ENCODE measurements around the gene TBC1D23.

TBC1D23 gene

GRCh38 chr3:100289339-100289738 is 28.5 kb downstream of the TBC1D23 start (continued):
- TF ChIP-seq ZNF280D (tag by site-specific recombination; IDR thresholded peaks at IDR 0.05) (no peak), ZNF513 (tag by site-specific recombination; IDR thresholded peaks at IDR 0.05) (no peak)

- Histone ChIP-seq H3K36me3 (ENCODE audit: control insufficient read depth in 2 of 2, insufficient read depth in 1 of 2, low read length in 2 of 2) (peaks cover 7 to 59% of the 10 kb centered on the region in 2 experiments; a peak in 2 of 3 replicates), H3K9me3 (ENCODE audit: control insufficient read depth, insufficient read depth, low read depth, low read length) (no peaks in the 10 kb centered on the region), H3K27ac (ENCODE audit: extremely low read depth, low read depth, low read length) (no peak overlapping the region), H3K4me3 (ENCODE audit: low read depth, low read length) (no peak overlapping the region), H3K4me1 (ENCODE audit: control insufficient read depth, insufficient read depth, low read length) (no peaks in the 10 kb centered on the region)
- POLR2A ChIA-PET, result no interaction called here
- CTCF ChIA-PET, result interaction anchor here (0.6 to 0.7 kb wide), 2 partner anchors 792 to 1475 kb away, joined by 3 read pairs; no protein-coding TSS in a partner anchor
- TF ChIP-seq ZNF280C (tag by site-specific recombination; IDR thresholded peaks at IDR 0.05), result no peak
- no peak for TF ChIP-seq GLIS2 (tag by site-specific recombination; IDR thresholded peaks at IDR 0.05)
- no peak for TF ChIP-seq ZNF623 (tag by site-specific recombination; IDR thresholded peaks at IDR 0.05)
- TF ChIP-seq ZNF391 (tag by site-specific recombination; IDR thresholded peaks at IDR 0.05; ENCODE audit: borderline replicate concordance, low read depth), result no peak
- TF ChIP-seq FEZF1 (tag by site-specific recombination; IDR thresholded peaks at IDR 0.05), result no peak
- no peak for TF ChIP-seq ZNF48 (tag by site-specific recombination; IDR thresholded peaks at IDR 0.05)
- no peak for TF ChIP-seq ZNF274 (IDR thresholded peaks at IDR 0.05; ENCODE audit: low read length)
- TF ChIP-seq ZNF274 (tag by site-specific recombination; IDR thresholded peaks at IDR 0.05; ENCODE audit: borderline replicate concordance), result no peak
- TF ChIP-seq ZNF324 (tag by site-specific recombination; IDR thresholded peaks at IDR 0.05), result no peak
- TF ChIP-seq ZSCAN18 (tag by site-specific recombination; IDR thresholded peaks at IDR 0.05), result no peak
- TF ChIP-seq SALL2 (tag by site-specific recombination; IDR thresholded peaks at IDR 0.05; ENCODE audit: borderline replicate concordance), result no peak
- no peak for TF ChIP-seq ZNF221 (tag by site-specific recombination; IDR thresholded peaks at IDR 0.05; ENCODE audit: borderline replicate concordance)
- no peak for TF ChIP-seq ZNF501 (tag by site-specific recombination; IDR thresholded peaks at IDR 0.05)
- no peak for TF ChIP-seq ZNF18 (tag by site-specific recombination; IDR thresholded peaks at IDR 0.05)
- no peak for TF ChIP-seq ZNF776 (tag by site-specific recombination; IDR thresholded peaks at IDR 0.05; ENCODE audit: borderline replicate concordance)
- TF ChIP-seq ZNF16 (tag by site-specific recombination; IDR thresholded peaks at IDR 0.05; ENCODE audit: low read depth), result no peak
Measured at GRCh38 chr3:100295089-100295488, 34.3 kb downstream of the TBC1D23 start.
